Fibroblast of peridontal ligament (primary cell): ENCODE data around the gene RASSF5.

Source experiments
- DNase-seq: peaks from one replicate; pipeline ENCODE4 v3.0.0-alpha.2; 2010; ENCODE audit errors: extremely low read depth

RASSF5 gene

GRCh38 chr1:206634365-206635079, 127.2 kb downstream of the RASSF5 start:
- peak; percentile 94 for DNase-seq

- DNase-seq, result peak; percentile 87
These were observed 128.0 kb downstream of the RASSF5 start, which contains the start of gene DYRK3 for GRCh38 chr1:206635080-206635977. Gene DYRK3, plus strand, starts transcription at chr1:206635536. Its CDS starts 168 bp downstream, at chr1:206635704.

GRCh38 chr1:206635978-206636345, 128.6 kb downstream of the RASSF5 start:
- peak; percentile 16 for DNase-seq

- peak; percentile 37 for DNase-seq
These were observed 129.3 kb downstream of the RASSF5 start for GRCh38 chr1:206636671-206637070.

GRCh38 chr1:206637605-206638004, 130.3 kb downstream of the RASSF5 start:
- DNase-seq, result peak; percentile 5
